K562 (cell line): Measurements from ENCODE around the gene SNU13. TPM values are rescaled to one million over a fixed set of nuclear protein-coding genes. Genes with fewer than 3 reads are reported as not detected.
"Not testable (repeated sequence)": the region's sequence is repeated elsewhere in the genome, so short reads cannot be mapped to it uniquely, and the experiment has no call there.

ENCODE experiments used
- ATAC-seq: fragments of 200-7000 bp; cut with Tn5 transposase; 3 replicates; pipeline ENCODE4 v1.9.1; 2020; ENCODE audit warnings: moderate library complexity
- BruUV-seq: library from RNA; stranded (reverse); fragments of 400-500 nt; replicated peaks from 2 replicates; lab custom pipeline; 2021; lab: Mats Ljungman, UMichigan
- CTCF ChIA-PET: fragments of 300-600 bp; formaldehyde crosslinking; extraction: SDS; loops from one replicate; lab custom pipeline; 2021; ENCODE audit warnings: low intra/inter-chr PET ratio; lab: Yijun Ruan, JAX
- POLR2A ChIA-PET: fragments of 300-600, 350-650 bp; sonication (Branson Sonifier 250); formaldehyde crosslinking; extraction: SDS; loops from one replicate; lab custom pipeline; 2021; ENCODE audit warnings: antibody characterized with exemption, inconsistent platforms; lab: Yijun Ruan, JAX
- DNase-seq, 4 experiments: peaks; one replicate each; pipeline versions ENCODE4 v3.0.0 to v3.0.0-alpha.2; 2011 to 2018; ENCODE audit warnings: low spot score in 3 of 4, mixed read lengths in 3 of 4; ENCODE audit errors: extremely low read depth in 1 of 4
- FAIRE-seq: peaks from 2 replicates; lab custom pipeline; 2011; peaks lifted over from hg19 to GRCh38; lab: Jason Lieb, UNC
- H2AFZ ChIP-seq: 2 replicates; pipeline ENCODE4 v1.6.0; 2011; ENCODE audit warnings: low read depth, low read length, control low read depth, inconsistent platforms
- H3K27ac ChIP-seq: fragments of 200-600 bp; 3 replicates; pipeline ENCODE4 v1.8.0; 2011; ENCODE audit warnings: low read depth, mild to moderate bottlenecking, control low read depth, inconsistent platforms, low read length, moderate library complexity, mixed read lengths; ENCODE audit errors: extremely low read depth
- H3K27me3 ChIP-seq, 2 experiments: fragments of 300-600 bp in 1 of 2; 2 replicates in 1 of 2; 3 replicates in 1 of 2; pipeline versions ENCODE4 v1.6.0 to v1.8.0; 2011; ENCODE audit warnings: inconsistent platforms in 2 of 2, low read length in 2 of 2, mild to moderate bottlenecking in 1 of 2, mixed read lengths in 1 of 2, moderate library complexity in 1 of 2; ENCODE audit not compliant: control insufficient read depth in 2 of 2, insufficient read depth in 2 of 2
- H3K36me3 ChIP-seq: fragments of 300-600 bp; 3 replicates; pipeline ENCODE4 v1.8.0; 2011; ENCODE audit warnings: mild to moderate bottlenecking, low read length, inconsistent platforms; ENCODE audit not compliant: control insufficient read depth, insufficient read depth
- H3K4me1 ChIP-seq, 2 experiments: fragments of 200-600 bp in 1 of 2; replicated peaks in 1 of 2; 2 replicates in 1 of 2; 3 replicates in 1 of 2; pipeline versions ENCODE4 v1.5.1 to v1.8.0; 2011; ENCODE audit warnings: inconsistent platforms in 2 of 2, low read length in 2 of 2, mild to moderate bottlenecking in 1 of 2, mixed read lengths in 1 of 2, moderate library complexity in 1 of 2; ENCODE audit not compliant: control insufficient read depth in 2 of 2, insufficient read depth in 2 of 2
- H3K4me2 ChIP-seq: 2 replicates; pipeline ENCODE4 v1.6.1; 2011; ENCODE audit warnings: low read length, control low read depth, inconsistent platforms, mixed read lengths; ENCODE audit not compliant: insufficient read depth
- H3K4me3 ChIP-seq: fragments of 200-600 bp; sonication (generic), shearing (Covaris generic); 2 replicates; pipeline ENCODE4 v1.5.1; 2016; ENCODE audit warnings: control low read depth, inconsistent platforms
- H3K79me2 ChIP-seq: fragments of 200-600 bp; 3 replicates; pipeline ENCODE4 v1.8.0; 2011; ENCODE audit warnings: low read length, inconsistent platforms; ENCODE audit not compliant: control insufficient read depth, insufficient read depth
- H3K9ac ChIP-seq, 2 experiments: 2 replicates each; pipeline versions ENCODE4 v1.6.0 to v1.6.1; 2011; ENCODE audit warnings: low read depth in 2 of 2, low read length in 2 of 2, control low read depth in 1 of 2, inconsistent platforms in 1 of 2, mild to moderate bottlenecking in 1 of 2, mixed read lengths in 1 of 2; ENCODE audit not compliant: insufficient read depth in 1 of 2
- H3K9me1 ChIP-seq: one replicate; pipeline ENCODE4 v1.6.0; 2011; ENCODE audit warnings: inconsistent platforms, mild to moderate bottlenecking, low read length, moderate library complexity; ENCODE audit not compliant: control insufficient read depth, insufficient read depth
- H3K9me3 ChIP-seq: replicated peaks from 2 replicates; pipeline ENCODE4 v1.5.1; 2011; ENCODE audit warnings: low read depth, low read length, inconsistent platforms; ENCODE audit not compliant: control insufficient read depth, insufficient read depth
- H4K20me1 ChIP-seq: replicated peaks from 2 replicates; pipeline ENCODE4 v1.6.1; 2011; ENCODE audit warnings: low read length, inconsistent platforms, mixed read lengths; ENCODE audit not compliant: control insufficient read depth, insufficient read depth
- BACH1 ChIP-seq: fragments of 200-800 bp; sonication (Bioruptor generic); IDR thresholded peaks from 2 replicates; pipeline ENCODE4 v1.6.1; 2016; ENCODE audit warnings: missing genetic modification characterization, missing compliant biosample characterization
- BCOR ChIP-seq: fragments of 450-650 bp; IDR thresholded peaks from 2 replicates; pipeline ENCODE4 v1.6.1; 2016
- CHAMP1 ChIP-seq: fragments of 450-650 bp; IDR thresholded peaks from 2 replicates; pipeline ENCODE4 v1.6.1; 2016; ENCODE audit warnings: mild to moderate bottlenecking
- ELF4 ChIP-seq: fragments of 450-650 bp; formaldehyde crosslinking; IDR thresholded peaks from 2 replicates; pipeline ENCODE4 v1.4.0; 2022; ENCODE audit warnings: missing genetic modification characterization
- EP300 ChIP-seq: IDR thresholded peaks from 2 replicates; pipeline ENCODE4 v1.6.1; 2012; ENCODE audit warnings: low read length, improper control_type of control experiment
- FOS ChIP-seq: IDR thresholded peaks from 3 replicates; pipeline ENCODE4 v1.6.1; 2011; ENCODE audit not compliant: insufficient read length; ENCODE audit errors: extremely low read depth
- GATAD2A ChIP-seq: fragments of 450-650 bp; IDR thresholded peaks from 2 replicates; pipeline ENCODE4 v1.6.1; 2017
- ILF3 ChIP-seq: fragments of 450-650 bp; IDR thresholded peaks from 2 replicates; pipeline ENCODE4 v1.6.1; 2018; ENCODE audit warnings: antibody characterized with exemption, mild to moderate bottlenecking, moderate library complexity, borderline replicate concordance
- MEF2D ChIP-seq: conservative IDR thresholded peaks from 2 replicates; pipeline ENCODE4 v1.6.1; 2016; ENCODE audit warnings: low read depth, missing genetic modification characterization, missing compliant biosample characterization
- NR1H2 ChIP-seq: sonication (generic); formaldehyde crosslinking; IDR thresholded peaks from 2 replicates; pipeline ENCODE4 v1.4.0; 2020; ENCODE audit warnings: mild to moderate bottlenecking, missing genetic modification reagents
- NR2F6 ChIP-seq: fragments of 450-650 bp; formaldehyde crosslinking; IDR thresholded peaks from 2 replicates; pipeline ENCODE4 v1.4.0; 2020; ENCODE audit warnings: mild to moderate bottlenecking
- TCFL5 ChIP-seq: fragments of 250-450 bp; sonication (Bioruptor Pico); conservative IDR thresholded peaks from 2 replicates; pipeline ENCODE4 v1.6.1; 2021; ENCODE audit warnings: mild to moderate bottlenecking, moderate library complexity, matching md5 sums
- YY1 ChIP-seq, 3 experiments: IDR thresholded peaks; 2 replicates each; pipeline ENCODE4 v1.6.1; 2011; ENCODE audit warnings: low read length in 2 of 3, mild to moderate bottlenecking in 2 of 3, moderate library complexity in 2 of 3, borderline replicate concordance in 1 of 3, control low read depth in 1 of 3, low read depth in 1 of 3; ENCODE audit not compliant: insufficient read depth in 3 of 3, insufficient replicate concordance in 2 of 3, control insufficient read depth in 1 of 3, insufficient read length in 1 of 3; ENCODE audit errors: extremely low read depth in 1 of 3
- ZNF140 ChIP-seq: fragments of 250-450 bp; sonication (Bioruptor Pico); IDR thresholded peaks from 2 replicates; pipeline ENCODE4 v1.8.0; 2021; ENCODE audit warnings: moderate library complexity, mild to moderate bottlenecking, inconsistent platforms
- ZNF212 ChIP-seq: fragments of 450-650 bp; formaldehyde crosslinking; IDR thresholded peaks from 2 replicates; pipeline ENCODE4 v1.4.0; 2020; ENCODE audit warnings: mild to moderate bottlenecking
- ZNF445 ChIP-seq: fragments of 250-450 bp; sonication (Bioruptor Pico); IDR thresholded peaks from 2 replicates; pipeline ENCODE4 v1.4.0; 2020; ENCODE audit warnings: low read depth, mild to moderate bottlenecking, moderate library complexity
- ZNF780A ChIP-seq: fragments of 250-450 bp; sonication (Bioruptor Pico); IDR thresholded peaks from 2 replicates; pipeline ENCODE4 v1.5.0; 2021; ENCODE audit warnings: mild to moderate bottlenecking
- WGBS: fragments of 100-300 bp; shearing (Covaris generic); methylation state at CpG from one replicate; pipeline ENCODE4 v1.1.6; 2016; ENCODE audit warnings: low coverage, mixed read lengths; ENCODE audit not compliant: insufficient coverage; ENCODE audit errors: missing lambda C conversion rate; 5-methylcytosine and 5-hydroxymethylcytosine counted together
- in situ Hi-C: fragments of 300-500 bp; cut with MboI; formaldehyde crosslinking; loops from 4 replicates; pipeline ENCODE4 v1.15.0; 2018; ENCODE audit warnings: inconsistent platforms, mixed read lengths
- intact Hi-C: fragments of 100-400 bp; cut with micrococcal nuclease; formaldehyde crosslinking; loops from 2 replicates; pipeline ENCODE4 v1.14.2; 2022
- polyA plus RNA-seq, 8 experiments: library from polyadenylated mRNA; depleted of rRNA in 4 of 8; stranded (reverse) in 5 of 8; unstranded in 3 of 8; fragments of >200 nt; fragmentation: Nextera tagmentation in 2 of 8; fragmentation: Illumina TruSeq in 1 of 8; extraction: Ambion mirVana in 2 of 8; extraction: Trizol in 1 of 8; gene quantifications; 2 replicates each; pipeline versions ENCODE4 v1.2.1 to v1.2.3, GENCODE V29; 2011 to 2014; ENCODE audit warnings: inconsistent platforms in 1 of 8, missing spikeins in 1 of 8
- total RNA-seq, 7 experiments: library from RNA; depleted of rRNA in 6 of 7; stranded (reverse); fragments of >200 nt in 6 of 7; fragmentation: Illumina TruSeq in 2 of 7; extraction: Trizol in 2 of 7; gene quantifications; 2 replicates each; pipeline versions ENCODE4 v1.2.1 to v1.2.3, GENCODE V29; 2011 to 2021; ENCODE audit warnings: low replicate concordance in 1 of 7

Gene SNU13
- total and polyA plus RNA-seq, 9 of the 15 experiments (the other 6 are each of a cell fraction or from before 2014, with no cell fraction given), result 185 to 981 (median 283) TPM

- Histone ChIP-seq H3K4me1 (no peaks in the 10 kb centered on the region; a peak in 1 of 5 replicates), H3K9ac (no peak overlapping the region), H3K27me3 (no peaks in the 10 kb centered on the region), H3K36me3 (peaks cover 86% of the 10 kb centered on the region), H4K20me1 (no peaks in the 10 kb centered on the region), H3K27ac (no peak overlapping the region), H3K4me3 (no peak overlapping the region), H2AFZ (no peak overlapping the region), H3K79me2 (peaks cover 8% of the 10 kb centered on the region), H3K9me1 (no peaks in the 10 kb centered on the region), H3K4me2 (no peak overlapping the region), H3K9me3 (no peaks in the 10 kb centered on the region)
- FAIRE-seq (no peak), ATAC-seq (no peak), DNase-seq (no peak)
- POLR2A ChIA-PET, result interaction anchor here (0.6 to 1.4 kb wide), 3 partner anchors 9 to 375 kb away, joined by 3 to 4 read pairs (median 3); no protein-coding TSS in a partner anchor
- 93% methylated on average over 5 of the region's 5 CpGs for WGBS
- in situ Hi-C loops (no loop called here), intact Hi-C loops (no loop called here)
- TF ChIP-seq MEF2D (tag) (no peak), BCOR (no peak), ELF4 (no peak), GATAD2A (no peak), NR1H2 (CRISPR knock-in tag) (no peak), CHAMP1 (no peak), YY1 (IDR thresholded peaks at IDR 0.05; ENCODE audit: borderline replicate concordance in 1 of 3, control insufficient read depth in 1 of 3, extremely low read depth in 1 of 3, insufficient read depth in 3 of 3, insufficient read length in 1 of 3, insufficient replicate concordance in 2 of 3, low read depth in 1 of 3, low read length in 2 of 3) (no peak), ZNF140 (CRISPR knock-in tag) (no peak), ZNF212 (CRISPR knock-in tag) (no peak), BACH1 (tag) (no peak), EP300 (no peak), ZNF445 (CRISPR knock-in tag) (no peak), FOS (no peak), NR2F6 (CRISPR knock-in tag) (no peak), ILF3 (no peak), TCFL5 (CRISPR knock-in tag) (no peak), ZNF780A (CRISPR knock-in tag) (no peak)
- CTCF ChIA-PET, result no interaction called here
- BruUV-seq, result no TSS peak
These were observed 50.5 kb downstream of the SNU13 start for GRCh38 chr22:41638124-41638523.

- DNase-seq, intact Hi-C loops, H3K27ac ChIP-seq, FAIRE-seq, H3K27me3 ChIP-seq, H3K9ac ChIP-seq, H2AFZ ChIP-seq, ATAC-seq, BruUV-seq, H3K4me1 ChIP-seq, H3K9me3 ChIP-seq, H3K9me1 ChIP-seq, H3K4me3 ChIP-seq, H4K20me1 ChIP-seq, CTCF ChIA-PET, H3K4me2 ChIP-seq, in situ Hi-C loops, H3K79me2 ChIP-seq: not testable (repeated sequence)
- peaks cover 82% of the 10 kb centered on the region for H3K36me3 ChIP-seq
- POLR2A ChIA-PET, result interaction anchor here (0.6 to 1.4 kb wide), 3 partner anchors 9 to 374 kb away, joined by 3 to 4 read pairs (median 3); no protein-coding TSS in a partner anchor
- 87% methylated on average over 5 of the region's 8 CpGs for WGBS
These were observed 51.0 kb downstream of the SNU13 start for GRCh38 chr22:41637623-41638022.
